HCT116 (cell line): ENCODE measurements around the gene RNASEH2C. TPM values are rescaled to one million over a fixed set of nuclear protein-coding genes. Genes with fewer than 3 reads are reported as not detected.

ENCODE experiments used
- ATAC-seq: fragments of 200-7000 bp; cut with Tn5 transposase; 2 replicates; pipeline ENCODE4 v1.9.1; 2020; ENCODE audit warnings: mild to moderate bottlenecking, moderate library complexity
- BruUV-seq: library from RNA; stranded (reverse); fragments of 400-500 nt; replicated peaks from 2 replicates; lab custom pipeline; 2021; lab: Mats Ljungman, UMichigan
- CTCF ChIA-PET: fragments of 300-600 bp; sonication (Branson Sonifier 250); formaldehyde crosslinking; loops from one replicate; lab custom pipeline; 2021; ENCODE audit warnings: antibody characterized with exemption; lab: Charles Lee
- POLR2A ChIA-PET: fragments of 300-600, 350-600 bp; sonication (Branson Sonifier 250); formaldehyde crosslinking; loops from one replicate; lab custom pipeline; 2021; ENCODE audit warnings: antibody characterized with exemption; lab: Charles Lee
- RAD21 ChIA-PET, 2 experiments: fragments of 300-600 bp; sonication (Branson Sonifier 250); formaldehyde crosslinking; loops; one replicate each; lab custom pipeline; 2023; ENCODE audit warnings: low total read pairs in 2 of 2; ENCODE audit not compliant: uncharacterized antibody in 2 of 2, unreplicated experiment in 2 of 2, low non-redundant PET in 1 of 2; lab: Charles Lee
- DNase-seq: peaks from one replicate; pipeline ENCODE4 v3.0.0-alpha.2; 2010; ENCODE audit warnings: low read depth, low spot score
- H2AFZ ChIP-seq: fragments of 200-600 bp; shearing (Covaris generic), sonication (generic); 2 replicates; pipeline ENCODE4 v1.6.1; 2017; ENCODE audit warnings: low read depth, mixed run types, mixed read lengths, antibody characterized with exemption, low read length; ENCODE audit not compliant: poor library complexity, severe bottlenecking
- H3K27ac ChIP-seq: 2 replicates; pipeline ENCODE4 v1.5.1; 2012; ENCODE audit warnings: low read depth, low read length
- H3K27me3 ChIP-seq: fragments of 200-600 bp; sonication (generic); 2 replicates; pipeline ENCODE4 v1.6.1; 2016; ENCODE audit warnings: mixed run types, low read length, mixed read lengths; ENCODE audit not compliant: insufficient read depth
- H3K36me3 ChIP-seq, 2 experiments: fragments of 200-500 bp in 1 of 2; fragments of 200-600 bp in 1 of 2; sonication (Bioruptor generic) in 1 of 2; sonication (generic) in 1 of 2; 2 replicates each; pipeline versions ENCODE4 v1.5.1 to v1.6.1; 2014 to 2016; ENCODE audit warnings: low read length in 2 of 2, inconsistent platforms in 1 of 2, mixed read lengths in 1 of 2, mixed run types in 1 of 2; ENCODE audit not compliant: insufficient read depth in 2 of 2, control insufficient read depth in 1 of 2
- H3K4me1 ChIP-seq, 2 experiments: fragments of 200-600 bp in 1 of 2; sonication (generic) in 1 of 2; 2 replicates each; pipeline versions ENCODE4 v1.5.1 to v1.6.1; 2012 to 2017; ENCODE audit warnings: low read length in 2 of 2, inconsistent platforms in 1 of 2, mild to moderate bottlenecking in 1 of 2, mixed read lengths in 1 of 2, mixed run types in 1 of 2, moderate library complexity in 1 of 2; ENCODE audit not compliant: insufficient read depth in 2 of 2, control insufficient read depth in 1 of 2
- H3K4me2 ChIP-seq: fragments of 200-600 bp; sonication (generic); 2 replicates; pipeline ENCODE4 v1.6.1; 2017; ENCODE audit warnings: mixed run types, low read length, mixed read lengths
- H3K4me3 ChIP-seq, 2 experiments: fragments of 200-600 bp in 1 of 2; sonication (generic) in 1 of 2; replicated peaks in 1 of 2; 2 replicates each; pipeline ENCODE4 v1.5.1; 2011 to 2016; ENCODE audit warnings: low read length in 2 of 2, control low read depth in 1 of 2, low read depth in 1 of 2, mild to moderate bottlenecking in 1 of 2, mixed read lengths in 1 of 2, mixed run types in 1 of 2
- H3K79me2 ChIP-seq: fragments of 200-600 bp; sonication (generic); 2 replicates; pipeline ENCODE4 v1.6.1; 2017; ENCODE audit warnings: mild to moderate bottlenecking, mixed run types, low read length, moderate library complexity, mixed read lengths; ENCODE audit not compliant: insufficient read depth
- H3K9ac ChIP-seq: fragments of 200-600 bp; sonication (generic); 2 replicates; pipeline ENCODE4 v1.6.1; 2016; ENCODE audit warnings: low read length, mixed read lengths
- H3K9me2 ChIP-seq: fragments of 200-600 bp; sonication (generic), shearing (Covaris generic); 2 replicates; pipeline ENCODE4 v1.6.1; 2017; ENCODE audit warnings: mixed run types, mild to moderate bottlenecking, moderate library complexity; ENCODE audit not compliant: insufficient read depth
- H3K9me3 ChIP-seq, 2 experiments: fragments of 200-500 bp in 1 of 2; fragments of 200-600 bp in 1 of 2; sonication (Bioruptor generic) in 1 of 2; sonication (generic) in 1 of 2; 2 replicates each; pipeline ENCODE4 v1.6.1; 2014 to 2017; ENCODE audit warnings: low read length in 2 of 2, mixed read lengths in 2 of 2, inconsistent platforms in 1 of 2, low read depth in 1 of 2, mild to moderate bottlenecking in 1 of 2, mixed run types in 1 of 2, moderate library complexity in 1 of 2; ENCODE audit not compliant: control insufficient read depth in 1 of 2, insufficient read depth in 1 of 2
- H4K20me1 ChIP-seq: fragments of 200-600 bp; sonication (generic), shearing (Covaris generic); 2 replicates; pipeline ENCODE4 v1.6.1; 2017; ENCODE audit warnings: mixed run types, mild to moderate bottlenecking, moderate library complexity; ENCODE audit not compliant: insufficient read depth
- EZH2phosphoT487 ChIP-seq: fragments of 200-600 bp; IDR thresholded peaks from 2 replicates; pipeline ENCODE4 v1.6.1; 2018; ENCODE audit warnings: antibody characterized with exemption, borderline replicate concordance
- SRF ChIP-seq: IDR thresholded peaks from 2 replicates; pipeline ENCODE4 v1.6.1; 2012; ENCODE audit warnings: low read depth
- TCF7L2 ChIP-seq: IDR thresholded peaks from 2 replicates; pipeline ENCODE4 v1.7.0; 2011; ENCODE audit warnings: borderline replicate concordance, inconsistent platforms; ENCODE audit not compliant: insufficient read depth, insufficient read length; ENCODE audit errors: extremely low read depth
- intact Hi-C: fragments of 100-400 bp; cut with micrococcal nuclease; formaldehyde crosslinking; loops from 2 replicates; pipeline ENCODE4 v1.10.0; 2022
- total RNA-seq: library from RNA; stranded (reverse); gene quantifications from one replicate; pipeline ENCODE4 v1.2.1, GENCODE V29; 2021; ENCODE audit not compliant: unreplicated experiment
- TF ChIP-seq, protein P1 (sequence below): IDR thresholded peaks from 2 replicates; pipeline ENCODE4 v1.6.1; 2012
- TF ChIP-seq, protein P2 (sequence below): IDR thresholded peaks from 2 replicates; pipeline ENCODE4 v1.6.1; 2012; ENCODE audit warnings: low read depth
- TF ChIP-seq, protein P3 (sequence below): IDR thresholded peaks from 2 replicates; pipeline ENCODE4 v1.6.1; 2012

RNASEH2C gene
- total RNA-seq, 1 experiment from 2014 or later, result 28.5 TPM

DNA sequence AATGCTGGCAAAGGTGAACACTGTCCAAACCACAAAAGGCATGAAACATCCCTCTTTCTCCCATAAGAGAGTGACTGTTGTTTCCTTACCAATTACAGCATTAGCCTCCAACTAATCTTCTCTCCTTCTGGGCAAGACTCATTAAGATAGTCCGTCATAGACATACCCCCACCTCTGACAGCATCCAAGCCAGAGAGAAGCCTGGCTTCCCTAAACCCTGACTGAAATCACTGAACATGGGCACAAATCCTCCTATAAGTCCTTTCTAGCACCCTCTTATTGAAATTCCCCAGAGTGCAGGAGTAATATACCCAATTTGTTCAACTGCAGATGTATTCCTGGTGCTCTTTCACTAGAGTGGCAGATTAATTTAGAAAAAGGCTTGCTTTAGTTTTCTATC, 1.7 kb upstream of the RNASEH2C start (continued):
- TF ChIP-seq SRF, result no peak
- TF ChIP-seq, all 23 proteins: peak for 0

DNA sequence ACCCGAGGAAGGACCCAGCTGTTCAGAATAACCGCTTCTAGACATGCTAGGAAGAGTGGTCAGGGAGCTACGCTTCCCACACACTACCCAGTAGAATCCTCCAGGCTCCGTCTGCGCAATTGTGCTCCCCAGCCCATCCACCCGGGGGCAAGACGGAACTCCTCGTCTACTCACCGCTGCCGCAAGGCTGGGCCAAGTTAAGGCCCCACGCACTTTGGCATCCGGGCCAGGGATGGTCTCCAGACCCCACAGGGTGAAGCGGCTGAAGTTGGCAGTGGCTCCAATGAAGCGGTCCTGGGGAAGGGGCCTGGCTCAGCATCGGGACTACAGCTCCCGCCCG, 757 bp downstream of the RNASEH2C start:
- POLR2A ChIA-PET, result interaction anchor here (0.9 to 1.4 kb wide), 4 partner anchors 8 to 169 kb away, joined by 3 to 22 read pairs (median 4); partner anchors contain the start of genes FIBP and KAT5
- no peak for TF ChIP-seq TCF7L2
- TF ChIP-seq, all 23 proteins: peak for 0
- intact Hi-C loops, result no loop called here
- Histone ChIP-seq H2AFZ (no peak overlapping the region), H3K4me1 (peaks cover 5 to 10% of the 10 kb centered on the region in 2 experiments; a peak in 3 of 4 replicates), H3K9me3 (no peaks in the 10 kb centered on the region), H3K4me3 (peak overlapping the region; percentile 83 to 93), H3K27me3 (no peaks in the 10 kb centered on the region), H3K4me2 (peak overlapping the region; percentile 86), H4K20me1 (no peaks in the 10 kb centered on the region), H3K9me2 (no peaks in the 10 kb centered on the region), H3K9ac (peak overlapping the region; percentile 91), H3K36me3 (peaks cover 11 to 35% of the 10 kb centered on the region in 2 experiments; a peak in 3 of 4 replicates), H3K79me2 (peaks cover 39% of the 10 kb centered on the region), H3K27ac (peak overlapping the region; percentile 82)
- RAD21 ChIA-PET, result no interaction called here
- ATAC-seq, result peak; percentile 48
- DNase-seq, result no peak
- no TSS peak for BruUV-seq
- CTCF ChIA-PET, result interaction anchor here (0.7 to 3.3 kb wide), 6 partner anchors 8 to 269 kb away, joined by 3 to 22 read pairs (median 3); partner anchors contain the start of genes FIBP, KAT5 and MUS81

DNA sequence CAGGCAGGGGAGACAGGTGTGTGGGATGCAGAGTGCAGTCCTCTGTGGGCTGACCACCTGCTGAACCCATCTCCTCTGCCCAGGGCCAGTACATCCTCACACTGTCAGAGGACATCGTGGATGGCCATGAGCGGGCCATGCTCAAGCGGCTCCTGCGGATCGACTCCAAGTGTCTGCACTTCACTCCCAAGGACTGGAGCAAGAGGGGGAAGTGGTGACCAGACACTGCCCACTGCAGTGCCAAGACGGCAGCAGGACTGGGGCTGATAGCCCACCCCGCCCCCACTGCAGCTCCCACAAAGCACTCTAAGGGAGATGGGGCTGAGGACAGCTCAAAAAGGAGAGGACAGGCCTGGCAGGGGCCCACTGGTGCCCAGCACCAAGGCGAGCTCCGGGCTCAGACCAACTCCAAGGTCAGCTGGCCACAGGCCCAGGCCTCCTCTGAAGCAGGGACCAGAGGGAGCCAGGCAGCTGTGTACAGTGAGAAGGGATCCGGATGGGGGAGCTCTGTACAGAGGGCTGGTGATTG, 1.6 kb downstream of the RNASEH2C start:
- no TSS peak for BruUV-seq
- no peaks in the 10 kb centered on the region for H3K9me3 ChIP-seq
- TF ChIP-seq, protein P1, sequence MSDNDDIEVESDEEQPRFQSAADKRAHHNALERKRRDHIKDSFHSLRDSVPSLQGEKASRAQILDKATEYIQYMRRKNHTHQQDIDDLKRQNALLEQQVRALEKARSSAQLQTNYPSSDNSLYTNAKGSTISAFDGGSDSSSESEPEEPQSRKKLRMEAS, result no peak
- TF ChIP-seq, protein P2, sequence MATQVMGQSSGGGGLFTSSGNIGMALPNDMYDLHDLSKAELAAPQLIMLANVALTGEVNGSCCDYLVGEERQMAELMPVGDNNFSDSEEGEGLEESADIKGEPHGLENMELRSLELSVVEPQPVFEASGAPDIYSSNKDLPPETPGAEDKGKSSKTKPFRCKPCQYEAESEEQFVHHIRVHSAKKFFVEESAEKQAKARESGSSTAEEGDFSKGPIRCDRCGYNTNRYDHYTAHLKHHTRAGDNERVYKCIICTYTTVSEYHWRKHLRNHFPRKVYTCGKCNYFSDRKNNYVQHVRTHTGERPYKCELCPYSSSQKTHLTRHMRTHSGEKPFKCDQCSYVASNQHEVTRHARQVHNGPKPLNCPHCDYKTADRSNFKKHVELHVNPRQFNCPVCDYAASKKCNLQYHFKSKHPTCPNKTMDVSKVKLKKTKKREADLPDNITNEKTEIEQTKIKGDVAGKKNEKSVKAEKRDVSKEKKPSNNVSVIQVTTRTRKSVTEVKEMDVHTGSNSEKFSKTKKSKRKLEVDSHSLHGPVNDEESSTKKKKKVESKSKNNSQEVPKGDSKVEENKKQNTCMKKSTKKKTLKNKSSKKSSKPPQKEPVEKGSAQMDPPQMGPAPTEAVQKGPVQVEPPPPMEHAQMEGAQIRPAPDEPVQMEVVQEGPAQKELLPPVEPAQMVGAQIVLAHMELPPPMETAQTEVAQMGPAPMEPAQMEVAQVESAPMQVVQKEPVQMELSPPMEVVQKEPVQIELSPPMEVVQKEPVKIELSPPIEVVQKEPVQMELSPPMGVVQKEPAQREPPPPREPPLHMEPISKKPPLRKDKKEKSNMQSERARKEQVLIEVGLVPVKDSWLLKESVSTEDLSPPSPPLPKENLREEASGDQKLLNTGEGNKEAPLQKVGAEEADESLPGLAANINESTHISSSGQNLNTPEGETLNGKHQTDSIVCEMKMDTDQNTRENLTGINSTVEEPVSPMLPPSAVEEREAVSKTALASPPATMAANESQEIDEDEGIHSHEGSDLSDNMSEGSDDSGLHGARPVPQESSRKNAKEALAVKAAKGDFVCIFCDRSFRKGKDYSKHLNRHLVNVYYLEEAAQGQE, result no peak
- TF ChIP-seq EZH2phosphoT487, result no peak
- TF ChIP-seq, protein P3, sequence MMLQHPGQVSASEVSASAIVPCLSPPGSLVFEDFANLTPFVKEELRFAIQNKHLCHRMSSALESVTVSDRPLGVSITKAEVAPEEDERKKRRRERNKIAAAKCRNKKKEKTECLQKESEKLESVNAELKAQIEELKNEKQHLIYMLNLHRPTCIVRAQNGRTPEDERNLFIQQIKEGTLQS, result no peak
- H3K4me3 ChIP-seq, result peak overlapping the region; percentile 83 to 93
- no peak for ATAC-seq
- no peak overlapping the region for H2AFZ ChIP-seq
- peaks cover 16 to 43% of the 10 kb centered on the region in 2 experiments; a peak in 3 of 4 replicates for H3K36me3 ChIP-seq
- RAD21 ChIA-PET, result no interaction called here
- intact Hi-C loops, result no loop called here
- H4K20me1 ChIP-seq, result no peaks in the 10 kb centered on the region
- peak overlapping the region; percentile 86 for H3K4me2 ChIP-seq
- DNase-seq, result no peak
- H3K27me3 ChIP-seq, result no peaks in the 10 kb centered on the region
- peak overlapping the region; percentile 82; the same call in 1 of the 2 replicates for H3K27ac ChIP-seq
- POLR2A ChIA-PET, result interaction anchor here (1.0 to 1.2 kb wide), 2 partner anchors 141 to 170 kb away, joined by 4 to 5 read pairs; partner anchors contain the start of gene FIBP
- peak overlapping the region; percentile 91 for H3K9ac ChIP-seq
- CTCF ChIA-PET, result interaction anchor here (0.7 to 1.2 kb wide), 4 partner anchors 61 to 270 kb away, joined by 3 to 4 read pairs (median 3); partner anchors contain the start of genes FIBP and MUS81
- no peaks in the 10 kb centered on the region for H3K9me2 ChIP-seq
- peaks cover 5 to 10% of the 10 kb centered on the region in 2 experiments; a peak in 3 of 4 replicates for H3K4me1 ChIP-seq
- peaks cover 47% of the 10 kb centered on the region for H3K79me2 ChIP-seq
